Activated CD4-positive, alpha-beta T cell treated with anti-CD3 and anti-CD28 coated beads, Interleukin-2, amount 10 ng/mL, durations not matched to agents 24 days and 14 days (primary cell): ENCODE data around the gene IL17F. TPM values are rescaled to one million over a fixed set of nuclear protein-coding genes. Genes with fewer than 3 reads are reported as not detected.

Experiments used
- DNase-seq: peaks from one replicate; pipeline ENCODE4 v3.0.0; 2022
- H3K27ac Mint-ChIP-seq: one replicate; pipeline ENCODE4 v1.8.0; 2022; ENCODE audit warnings: mild to moderate bottlenecking, mixed read lengths
- H3K27me3 Mint-ChIP-seq: one replicate; pipeline ENCODE4 v1.8.0; 2022; ENCODE audit warnings: mixed read lengths
- H3K36me3 Mint-ChIP-seq: one replicate; pipeline ENCODE4 v1.8.0; 2022; ENCODE audit warnings: low read depth, mild to moderate bottlenecking, mixed read lengths
- H3K4me1 Mint-ChIP-seq: one replicate; pipeline ENCODE4 v1.8.0; 2021; ENCODE audit warnings: mixed read lengths
- H3K4me3 Mint-ChIP-seq: one replicate; pipeline ENCODE4 v1.8.0; 2022; ENCODE audit warnings: mild to moderate bottlenecking, moderate library complexity, mixed read lengths
- H3K9me3 Mint-ChIP-seq: one replicate; pipeline ENCODE4 v1.8.0; 2021; ENCODE audit warnings: mixed read lengths
- intact Hi-C: fragments of 100-400 bp; cut with micrococcal nuclease; formaldehyde crosslinking; loops from one replicate; pipeline ENCODE4 v1.15.1; 2023
- total RNA-seq: library from RNA; stranded (reverse); gene quantifications from 2 replicates; pipeline ENCODE4 v1.2.3, GENCODE V29; 2022

The IL17F gene
- not detected in 2 replicates for total RNA-seq

DNA sequence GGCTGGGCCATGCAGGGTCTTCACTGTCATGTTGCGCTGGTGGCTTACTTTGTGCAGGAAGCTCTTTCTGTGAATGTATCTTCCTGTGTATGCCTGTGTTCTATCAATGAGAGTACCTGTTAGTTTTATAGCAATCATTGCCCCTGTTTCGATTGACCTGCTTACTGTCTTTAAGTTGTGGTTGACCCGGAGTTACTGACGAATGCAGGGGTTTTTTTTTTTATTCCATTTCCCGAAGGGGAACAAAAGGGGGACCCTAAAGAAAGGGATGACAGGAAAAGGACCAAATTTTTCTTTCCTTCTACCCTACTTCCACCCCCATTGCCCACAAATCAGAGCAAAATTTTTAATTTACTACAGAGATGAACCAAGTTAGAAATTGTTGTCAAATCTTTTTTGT is at the start of gene IL17F:
TSS of gene IL17F (minus strand) at position 101 of the 400 bp plus-strand sequence. CDS start at position 30, 71 bp downstream.
- H3K27me3 Mint-ChIP-seq, result peaks cover 56% of the 10 kb centered on the region
- no peak for DNase-seq
- no peaks in the 10 kb centered on the region for H3K36me3 Mint-ChIP-seq
- H3K9me3 Mint-ChIP-seq, result no peaks in the 10 kb centered on the region
- intact Hi-C loops, result no loop called here
- no peak within 1 kb of the TSS for H3K4me3 Mint-ChIP-seq
- H3K4me1 Mint-ChIP-seq, result no peaks in the 10 kb centered on the region
- H3K27ac Mint-ChIP-seq, result no peak within 1 kb of the TSS

GRCh38 chr6:52293067-52293466 is 48.8 kb upstream of the IL17F start:
- Mint-ChIP-seq H3K9me3 (peaks cover 7% of the 10 kb centered on the region), H3K27ac (no peak overlapping the region), H3K36me3 (peaks cover 6% of the 10 kb centered on the region), H3K4me3 (no peak overlapping the region), H3K27me3 (no peaks in the 10 kb centered on the region), H3K4me1 (peaks cover 20% of the 10 kb centered on the region)
- DNase-seq, result no peak
- intact Hi-C loops, result no loop called here

- no peaks in the 10 kb centered on the region for H3K27me3 Mint-ChIP-seq
- intact Hi-C loops, result loop anchor here (10.0 kb wide), 2 partner anchors 246 to 696 kb away; no protein-coding TSS in a partner anchor
- DNase-seq, result no peak
- no peak overlapping the region for H3K27ac Mint-ChIP-seq
- H3K4me3 Mint-ChIP-seq, result no peak overlapping the region
- H3K36me3 Mint-ChIP-seq, result no peaks in the 10 kb centered on the region
- no peaks in the 10 kb centered on the region for H3K9me3 Mint-ChIP-seq
- H3K4me1 Mint-ChIP-seq, result peaks cover 10% of the 10 kb centered on the region
Measured at GRCh38 chr6:52288841-52289240, 44.5 kb upstream of the IL17F start.

GRCh38 chr6:52288216-52288615 is 43.9 kb upstream of the IL17F start:
- Mint-ChIP-seq H3K27ac (no peak overlapping the region), H3K4me3 (no peak overlapping the region), H3K36me3 (peaks cover 4% of the 10 kb centered on the region), H3K27me3 (no peaks in the 10 kb centered on the region), H3K4me1 (peaks cover 14% of the 10 kb centered on the region), H3K9me3 (no peaks in the 10 kb centered on the region)
- intact Hi-C loops, result loop anchor here (10.0 kb wide), 2 partner anchors 247 to 697 kb away; no protein-coding TSS in a partner anchor
- DNase-seq, result no peak

DNA sequence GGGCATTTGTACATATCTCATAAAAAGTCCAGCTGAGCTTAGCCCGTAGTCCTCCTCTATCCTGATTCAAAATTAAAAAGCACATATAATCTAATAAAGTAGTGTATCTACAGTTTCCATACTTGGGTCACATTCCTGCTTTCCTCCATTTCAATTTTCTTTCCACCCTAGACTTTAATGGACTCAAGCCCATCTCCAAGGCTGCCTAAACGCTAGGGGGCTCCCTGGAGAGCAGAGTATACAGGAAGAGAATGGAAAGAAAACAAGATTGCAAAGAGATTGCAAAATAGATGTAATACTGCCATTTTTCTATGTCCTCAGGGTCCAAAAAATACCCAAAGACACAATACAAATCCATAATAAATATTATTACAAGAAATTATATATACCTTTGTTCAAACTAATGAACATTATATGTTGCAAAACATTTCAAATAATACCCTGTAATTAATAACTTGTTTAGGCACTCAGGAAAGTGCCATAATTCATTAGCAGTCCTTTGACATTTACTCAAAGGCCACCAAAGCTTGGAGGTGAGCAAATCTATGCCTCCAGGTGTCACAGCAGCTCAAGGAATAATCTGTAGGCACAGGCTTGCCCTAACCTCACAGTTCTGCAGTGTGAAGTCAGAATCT is 42.6 kb upstream of the IL17F start:
- H3K4me3 Mint-ChIP-seq, result peak overlapping the region; percentile 41
- peaks cover 15% of the 10 kb centered on the region for H3K36me3 Mint-ChIP-seq
- intact Hi-C loops, result loop anchor here (1.0 to 10.0 kb wide), 3 partner anchors 112 to 698 kb away; no protein-coding TSS in a partner anchor
- no peaks in the 10 kb centered on the region for H3K9me3 Mint-ChIP-seq
- H3K27ac Mint-ChIP-seq, result peak overlapping the region; percentile 26
- H3K27me3 Mint-ChIP-seq, result no peaks in the 10 kb centered on the region
- peaks cover 23% of the 10 kb centered on the region for H3K4me1 Mint-ChIP-seq
- peak; percentile 89 for DNase-seq

DNA sequence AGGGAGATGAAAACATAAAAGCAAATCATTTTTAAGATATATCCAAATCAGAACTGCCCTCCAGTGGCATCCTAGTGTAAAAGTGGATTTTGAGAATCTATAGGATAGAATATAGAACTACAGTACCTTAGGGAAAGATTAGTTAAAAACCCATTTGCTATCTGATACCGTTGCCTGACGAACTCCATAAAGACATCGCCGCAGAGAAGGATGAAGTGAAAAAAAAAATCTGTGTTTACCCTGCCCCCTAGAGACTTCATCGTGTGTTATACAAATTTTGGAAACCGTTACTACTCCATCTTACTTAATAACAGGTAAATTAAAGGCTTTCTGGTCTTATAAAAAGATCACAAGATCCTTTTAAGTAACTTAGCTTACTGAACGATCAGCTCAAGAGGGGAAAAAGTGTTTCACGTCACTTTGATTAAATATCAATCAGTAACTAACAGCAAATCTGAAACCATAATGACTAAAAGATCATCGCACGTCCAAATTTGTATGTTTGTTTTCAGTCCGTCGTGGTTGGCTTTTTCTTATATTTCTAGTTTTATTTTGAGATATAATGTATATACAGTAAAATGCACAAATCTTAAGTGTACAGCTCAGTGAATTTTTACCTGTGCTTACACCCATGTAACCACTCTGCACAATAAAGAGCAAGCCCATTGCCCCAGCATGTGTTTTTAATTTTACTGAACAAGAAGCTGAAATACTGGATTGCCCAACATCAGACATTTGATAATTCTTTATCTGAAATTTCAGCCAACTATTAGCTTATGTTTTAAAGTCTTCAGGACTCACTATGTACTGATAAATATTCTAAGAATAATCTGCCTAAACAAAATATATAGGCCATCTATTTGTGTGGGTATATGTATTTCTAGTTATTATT is 41.1 kb upstream of the IL17F start:
- no peak overlapping the region for H3K4me3 Mint-ChIP-seq
- no peaks in the 10 kb centered on the region for H3K9me3 Mint-ChIP-seq
- DNase-seq, result no peak
- H3K27ac Mint-ChIP-seq, result no peak overlapping the region
- intact Hi-C loops, result loop anchor here (1.0 to 10.0 kb wide), 7 partner anchors 11 to 1063 kb away; partner anchors contain the start of genes ELOVL5, FBXO9, PAQR8 and TRAM2
- H3K4me1 Mint-ChIP-seq, result peaks cover 34% of the 10 kb centered on the region
- no peaks in the 10 kb centered on the region for H3K27me3 Mint-ChIP-seq
- H3K36me3 Mint-ChIP-seq, result peaks cover 28% of the 10 kb centered on the region

DNA sequence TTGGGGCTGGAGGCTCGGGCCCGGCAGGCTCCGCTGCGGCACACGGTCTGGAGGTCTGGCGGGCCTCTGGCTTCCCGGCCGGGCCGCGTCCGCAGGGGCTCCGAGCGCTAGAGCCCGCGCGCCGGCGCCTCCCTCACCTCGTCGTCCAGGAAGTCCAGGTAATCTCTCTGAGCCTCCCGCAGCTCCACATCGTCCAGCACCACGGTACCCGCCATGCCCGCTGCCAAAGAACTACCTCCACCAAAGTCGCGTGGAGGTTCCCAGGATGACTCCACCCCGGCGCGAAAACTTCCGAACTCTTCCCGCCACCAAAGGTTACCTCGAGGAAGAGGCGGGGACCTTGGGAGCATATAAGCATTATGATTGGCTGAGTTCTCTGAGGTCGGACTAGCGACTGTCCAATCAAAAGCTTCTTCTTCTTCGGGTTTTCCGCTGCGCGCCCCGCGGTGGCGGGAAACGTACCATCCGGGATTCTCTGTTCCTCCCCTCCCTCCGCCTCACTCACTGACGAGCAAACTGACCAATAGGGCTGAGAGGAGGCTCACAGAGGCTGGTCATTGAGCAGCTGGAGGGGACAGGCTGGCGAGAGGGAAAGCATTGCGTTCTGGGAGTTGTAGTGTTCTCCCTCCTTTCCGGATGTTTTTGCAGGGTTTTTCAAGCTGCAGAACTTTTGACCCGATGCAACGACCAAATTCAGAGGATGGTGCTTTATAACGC is 40.3 kb upstream of the IL17F start, which contains the start of gene MCM3:
TSS of gene MCM3 (minus strand) at position 283 of the 717 bp plus-strand sequence. CDS start at position 215, 68 bp downstream.
- Mint-ChIP-seq H3K4me3 (peak within 1 kb of the TSS; percentile 85), H3K4me1 (peaks cover 37% of the 10 kb centered on the region), H3K27ac (peak within 1 kb of the TSS; percentile 38), H3K27me3 (no peaks in the 10 kb centered on the region), H3K9me3 (no peaks in the 10 kb centered on the region), H3K36me3 (peaks cover 35% of the 10 kb centered on the region)
- DNase-seq, result peak; percentile 99
- intact Hi-C loops, result loop anchor here (1.0 to 10.0 kb wide), 11 partner anchors 12 to 1064 kb away; partner anchors contain the start of genes EFHC1, ELOVL5, FBXO9 and PAQR8

DNA sequence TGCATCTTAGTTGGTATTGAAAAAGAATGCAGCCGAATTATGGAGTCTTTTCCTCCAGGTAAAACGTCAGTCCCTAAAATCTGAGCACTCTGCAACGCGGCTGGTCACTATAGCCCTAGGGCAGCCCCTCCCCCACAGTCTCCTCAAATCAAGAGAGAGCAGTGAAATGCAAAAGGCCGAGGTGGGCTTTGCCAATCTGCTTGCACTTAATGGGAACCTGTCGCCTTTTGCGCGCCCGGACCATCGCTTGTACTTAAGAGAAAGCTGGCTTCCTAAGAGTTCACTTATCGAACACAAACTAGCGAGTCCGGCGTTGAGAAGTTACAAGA is 39.8 kb upstream of the IL17F start:
- no peak for DNase-seq
- Mint-ChIP-seq H3K4me3 (no peak overlapping the region), H3K36me3 (peaks cover 38% of the 10 kb centered on the region), H3K27ac (no peak overlapping the region), H3K27me3 (no peaks in the 10 kb centered on the region), H3K9me3 (no peaks in the 10 kb centered on the region), H3K4me1 (peaks cover 37% of the 10 kb centered on the region)
- intact Hi-C loops, result loop anchor here (1.0 to 10.0 kb wide), 9 partner anchors 21 to 1065 kb away; partner anchors contain the start of genes EFHC1, ELOVL5, FBXO9 and TRAM2

GRCh38 chr6:52283111-52283510 is 38.8 kb upstream of the IL17F start:
- DNase-seq, result no peak
- Mint-ChIP-seq H3K4me3 (peak overlapping the region; percentile 85), H3K9me3 (no peaks in the 10 kb centered on the region), H3K27ac (peak overlapping the region; percentile 30), H3K27me3 (no peaks in the 10 kb centered on the region), H3K4me1 (peaks cover 42% of the 10 kb centered on the region), H3K36me3 (peaks cover 48% of the 10 kb centered on the region)
- intact Hi-C loops, result loop anchor here (10.0 kb wide), 2 partner anchors 252 to 702 kb away; no protein-coding TSS in a partner anchor

- intact Hi-C loops, result no loop called here
- H3K36me3 Mint-ChIP-seq, result peaks cover 81% of the 10 kb centered on the region
Measured at GRCh38 chr6:52276130-52276529, 31.8 kb upstream of the IL17F start.

GRCh38 chr6:52271852-52272460 is 27.7 kb upstream of the IL17F start:
- H3K27me3 Mint-ChIP-seq, result no peaks in the 10 kb centered on the region
- peaks cover 10% of the 10 kb centered on the region for H3K4me1 Mint-ChIP-seq
- no peaks in the 10 kb centered on the region for H3K9me3 Mint-ChIP-seq
- H3K36me3 Mint-ChIP-seq, result peaks cover 80% of the 10 kb centered on the region
- intact Hi-C loops, result no loop called here
- no peak overlapping the region for H3K27ac Mint-ChIP-seq
- no peak overlapping the region for H3K4me3 Mint-ChIP-seq
- DNase-seq, result no peak

More at GRCh38 chr6:52276130-52276529, 31.8 kb upstream of the IL17F start:
- H3K4me1 Mint-ChIP-seq, result peaks cover 22% of the 10 kb centered on the region
- H3K9me3 Mint-ChIP-seq, result no peaks in the 10 kb centered on the region
- H3K4me3 Mint-ChIP-seq, result no peak overlapping the region
- H3K27me3 Mint-ChIP-seq, result no peaks in the 10 kb centered on the region
- no peak overlapping the region for H3K27ac Mint-ChIP-seq
- no peak for DNase-seq

- H3K4me3 Mint-ChIP-seq, result no peak overlapping the region
- H3K4me1 Mint-ChIP-seq, result peaks cover 8% of the 10 kb centered on the region
- H3K36me3 Mint-ChIP-seq, result peaks cover 74% of the 10 kb centered on the region
- H3K27me3 Mint-ChIP-seq, result no peaks in the 10 kb centered on the region
- intact Hi-C loops, result loop anchor here (1.0 to 10.0 kb wide), 5 partner anchors 51 to 409 kb away; no protein-coding TSS in a partner anchor
- DNase-seq, result peak; percentile 92
- peak overlapping the region; percentile 16 for H3K27ac Mint-ChIP-seq
- H3K9me3 Mint-ChIP-seq, result no peaks in the 10 kb centered on the region
Measured at GRCh38 chr6:52263709-52264540, 19.6 kb upstream of the IL17F start.
